Endothelial cell of umbilical vein (primary cell): Measurements from ENCODE around the gene ARHGEF12. TPM values are rescaled to one million over a fixed set of nuclear protein-coding genes. Genes with fewer than 3 reads are reported as not detected.

Source experiments
- BruUV-seq: library from RNA; stranded (reverse); fragments of 400-500 nt; replicated peaks from 2 replicates; lab custom pipeline; 2021; lab: Mats Ljungman, UMichigan
- CTCF ChIA-PET: fragments of 300-600, 350-600 bp; sonication (Branson Sonifier 250); formaldehyde crosslinking; loops from one replicate; lab custom pipeline; 2021; ENCODE audit warnings: antibody characterized with exemption, inconsistent platforms; lab: Charles Lee
- POLR2A ChIA-PET: fragments of 300-600, 350-600 bp; sonication (Branson Sonifier 250); formaldehyde crosslinking; loops from one replicate; lab custom pipeline; 2021; ENCODE audit warnings: antibody characterized with exemption, inconsistent platforms; lab: Charles Lee
- DNase-seq: peaks from one replicate; pipeline ENCODE4 v3.0.0-alpha.2; 2011; ENCODE audit warnings: low read depth, low spot score
- FAIRE-seq: peaks from 2 replicates; lab custom pipeline; 2011; peaks lifted over from hg19 to GRCh38; lab: Jason Lieb, UNC
- H2AFZ ChIP-seq: 2 replicates; pipeline ENCODE4 v1.6.0; 2012; ENCODE audit warnings: low read depth, low read length, control low read depth, inconsistent platforms
- H3K27ac ChIP-seq: 2 replicates; pipeline ENCODE4 v1.5.1; 2011; ENCODE audit warnings: low read depth, mild to moderate bottlenecking, control low read depth, low read length, moderate library complexity; ENCODE audit not compliant: insufficient read depth
- H3K27me3 ChIP-seq, 2 experiments: 2 replicates each; pipeline versions ENCODE4 v1.6.0 to v1.6.1; 2011; ENCODE audit warnings: low read length in 2 of 2, mixed read lengths in 1 of 2; ENCODE audit not compliant: control insufficient read depth in 2 of 2, insufficient read depth in 2 of 2
- H3K36me3 ChIP-seq, 2 experiments: 2 replicates in 1 of 2; 3 replicates in 1 of 2; pipeline ENCODE4 v1.5.1; 2011; ENCODE audit warnings: low read length in 2 of 2, mild to moderate bottlenecking in 1 of 2, moderate library complexity in 1 of 2; ENCODE audit not compliant: control insufficient read depth in 2 of 2, insufficient read depth in 2 of 2; ENCODE audit errors: extremely low read depth in 1 of 2
- H3K4me1 ChIP-seq: 3 replicates; pipeline ENCODE4 v1.5.1; 2011; ENCODE audit warnings: mild to moderate bottlenecking, low read length; ENCODE audit not compliant: control insufficient read depth, insufficient read depth; ENCODE audit errors: extremely low read depth
- H3K4me2 ChIP-seq: 2 replicates; pipeline ENCODE4 v1.6.1; 2011; ENCODE audit warnings: low read length, control low read depth, mixed read lengths; ENCODE audit not compliant: insufficient read depth
- H3K4me3 ChIP-seq, 3 experiments: fragments of 200-600 bp in 1 of 3; sonication (generic), shearing (Covaris generic) in 1 of 3; replicated peaks in 1 of 3; 2 replicates each; pipeline ENCODE4 v1.5.1; 2011 to 2016; ENCODE audit warnings: control low read depth in 3 of 3, low read length in 3 of 3, mild to moderate bottlenecking in 2 of 3, inconsistent platforms in 1 of 3, low read depth in 1 of 3, moderate library complexity in 1 of 3; ENCODE audit not compliant: insufficient read depth in 1 of 3
- H3K79me2 ChIP-seq: 2 replicates; pipeline ENCODE4 v1.6.0; 2012; ENCODE audit warnings: low read length, inconsistent platforms; ENCODE audit not compliant: control insufficient read depth, insufficient read depth
- H3K9ac ChIP-seq: replicated peaks from 2 replicates; pipeline ENCODE3; 2011; ENCODE audit warnings: low read length, control low read depth; ENCODE audit not compliant: insufficient read depth; ENCODE audit errors: extremely low read depth
- H3K9me1 ChIP-seq: replicated peaks from 3 replicates; pipeline ENCODE4 v1.6.0; 2011; ENCODE audit warnings: mild to moderate bottlenecking, low read length; ENCODE audit not compliant: control insufficient read depth, insufficient read depth; ENCODE audit errors: extremely low read depth
- H3K9me3 ChIP-seq: replicated peaks from 2 replicates; pipeline ENCODE4 v1.5.1; 2012; ENCODE audit warnings: low read length, inconsistent platforms; ENCODE audit not compliant: control insufficient read depth, insufficient read depth
- H4K20me1 ChIP-seq: replicated peaks from 2 replicates; pipeline ENCODE3; 2011; ENCODE audit warnings: mild to moderate bottlenecking, low read length; ENCODE audit not compliant: control insufficient read depth, insufficient read depth; ENCODE audit errors: extremely low read depth
- EZH2 ChIP-seq: IDR thresholded peaks from 2 replicates; pipeline ENCODE4 v1.6.1; 2012; ENCODE audit warnings: borderline replicate concordance, low read depth, mild to moderate bottlenecking, moderate library complexity, low read length, inconsistent platforms; ENCODE audit not compliant: severe bottlenecking
- FOS ChIP-seq: IDR thresholded peaks from 2 replicates; pipeline ENCODE4 v1.6.1; 2011; ENCODE audit warnings: mild to moderate bottlenecking, low read length, moderate library complexity, borderline replicate concordance; ENCODE audit not compliant: insufficient read depth
- GATA2 ChIP-seq: IDR thresholded peaks from 2 replicates; pipeline ENCODE4 v1.7.0; 2011; ENCODE audit warnings: low read depth, mild to moderate bottlenecking, moderate library complexity, mixed read lengths, low read length; ENCODE audit not compliant: insufficient read length, insufficient read depth
- JUN ChIP-seq: IDR thresholded peaks from 2 replicates; pipeline ENCODE4 v1.6.1; 2011; ENCODE audit warnings: borderline replicate concordance, low read depth; ENCODE audit not compliant: insufficient read length, insufficient read depth
- MYC ChIP-seq: IDR thresholded peaks from one replicate; pipeline ENCODE4 v1.6.1; 2011; ENCODE audit warnings: mild to moderate bottlenecking, low read depth, low read length
- POLR2A ChIP-seq: IDR thresholded peaks from 2 replicates; pipeline ENCODE4 v1.6.1; 2012; ENCODE audit warnings: low read depth, mild to moderate bottlenecking, control low read depth, low read length
- POLR2AphosphoS5 ChIP-seq: IDR thresholded peaks from 2 replicates; pipeline ENCODE4 v1.6.1; 2012; ENCODE audit warnings: low read depth, mild to moderate bottlenecking, control low read depth, low read length, moderate library complexity; ENCODE audit not compliant: insufficient read depth
- dilution Hi-C: fragments of 300-500 bp; cut with MboI; formaldehyde crosslinking; loops from one replicate; pipeline ENCODE4 v1.15.0; 2019; ENCODE audit warnings: low sequenced_read_pairs; ENCODE audit not compliant: extremely low pct_ligation_motif_present
- intact Hi-C: fragments of 100-400 bp; cut with micrococcal nuclease; formaldehyde crosslinking; loops from one replicate; pipeline ENCODE4 v1.10.0; 2022
- polyA plus RNA-seq, 4 experiments: library from polyadenylated mRNA; depleted of rRNA in 3 of 4; stranded (reverse) in 3 of 4; unstranded in 1 of 4; fragments of >200 nt; gene quantifications; 2 replicates each; pipeline versions ENCODE4 v1.2.1 to v1.2.3, GENCODE V29; 2011 to 2012; ENCODE audit warnings: missing spikeins in 1 of 4
- total RNA-seq: library from RNA; stranded (reverse); gene quantifications from 2 replicates; pipeline ENCODE4 v1.2.3, GENCODE V29; 2021
- TF ChIP-seq, protein P1 (sequence below), 2 donors: IDR thresholded peaks; 1 replicate in 1 of 2; 2 replicates in 1 of 2; pipeline ENCODE4 v1.5.1; 2011; ENCODE audit warnings: low read length in 2 of 2, mild to moderate bottlenecking in 2 of 2, moderate library complexity in 2 of 2, control low read depth in 1 of 2, inconsistent platforms in 1 of 2, low read depth in 1 of 2; ENCODE audit not compliant: insufficient read depth in 1 of 2; ENCODE audit errors: extremely low read depth in 1 of 2
- TF ChIP-seq, protein P2 (sequence below): IDR thresholded peaks from 2 replicates; pipeline ENCODE4 v1.6.1; 2011; ENCODE audit not compliant: insufficient read depth, insufficient read length

Gene ARHGEF12
- total and polyA plus RNA-seq, 2 donors (not counting 3 experiments of a cell fraction or from before 2014, with no cell fraction given) = 20.9 to 125 TPM

DNA sequence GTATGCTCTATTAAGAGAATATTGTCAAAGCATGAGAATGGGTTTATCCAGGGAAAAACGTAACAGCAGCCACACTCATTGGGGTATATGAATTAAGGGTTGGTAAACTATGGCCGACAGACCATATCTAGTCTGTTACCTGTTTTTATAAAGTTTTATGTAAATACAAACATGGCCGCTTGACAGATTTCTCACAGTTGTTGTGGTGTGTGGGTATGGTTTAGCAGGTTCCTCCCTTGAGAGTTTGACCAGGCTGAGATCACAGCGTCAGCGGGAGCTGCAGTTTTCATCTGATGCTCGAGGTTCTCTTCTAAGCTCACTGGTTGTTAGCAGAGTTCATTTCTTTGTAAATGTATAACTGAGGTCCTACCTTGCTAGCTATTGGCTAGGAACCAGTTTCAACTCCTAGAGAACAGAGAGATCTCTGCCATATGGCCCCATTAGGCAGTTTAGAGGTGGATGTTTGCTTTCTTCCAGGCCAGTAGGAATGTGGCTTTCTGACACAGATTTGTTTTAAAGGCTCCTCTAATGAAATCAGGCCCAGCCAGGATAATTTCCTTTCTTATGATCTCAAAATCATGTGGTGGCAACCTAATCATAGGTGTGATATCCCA is 129.8 kb downstream of the ARHGEF12 start:
- no TSS peak for BruUV-seq
- Histone ChIP-seq H3K9ac (no peak overlapping the region), H3K4me1 (no peaks in the 10 kb centered on the region), H3K4me3 (no peak overlapping the region), H3K27ac (no peak overlapping the region), H4K20me1 (no peaks in the 10 kb centered on the region), H2AFZ (no peak overlapping the region), H3K27me3 (no peaks in the 10 kb centered on the region), H3K36me3 (peaks cover 24 to 37% of the 10 kb centered on the region in 2 experiments), H3K4me2 (no peak overlapping the region), H3K9me1 (no peaks in the 10 kb centered on the region), H3K79me2 (no peaks in the 10 kb centered on the region), H3K9me3 (no peaks in the 10 kb centered on the region)
- DNase-seq = no peak
- no peak for FAIRE-seq
- no peak for TF ChIP-seq MYC
- TF ChIP-seq FOS = no peak
- TF ChIP-seq GATA2 = no peak
- no peak for TF ChIP-seq POLR2AphosphoS5
- TF ChIP-seq EZH2 = no peak
- TF ChIP-seq, protein P1, sequence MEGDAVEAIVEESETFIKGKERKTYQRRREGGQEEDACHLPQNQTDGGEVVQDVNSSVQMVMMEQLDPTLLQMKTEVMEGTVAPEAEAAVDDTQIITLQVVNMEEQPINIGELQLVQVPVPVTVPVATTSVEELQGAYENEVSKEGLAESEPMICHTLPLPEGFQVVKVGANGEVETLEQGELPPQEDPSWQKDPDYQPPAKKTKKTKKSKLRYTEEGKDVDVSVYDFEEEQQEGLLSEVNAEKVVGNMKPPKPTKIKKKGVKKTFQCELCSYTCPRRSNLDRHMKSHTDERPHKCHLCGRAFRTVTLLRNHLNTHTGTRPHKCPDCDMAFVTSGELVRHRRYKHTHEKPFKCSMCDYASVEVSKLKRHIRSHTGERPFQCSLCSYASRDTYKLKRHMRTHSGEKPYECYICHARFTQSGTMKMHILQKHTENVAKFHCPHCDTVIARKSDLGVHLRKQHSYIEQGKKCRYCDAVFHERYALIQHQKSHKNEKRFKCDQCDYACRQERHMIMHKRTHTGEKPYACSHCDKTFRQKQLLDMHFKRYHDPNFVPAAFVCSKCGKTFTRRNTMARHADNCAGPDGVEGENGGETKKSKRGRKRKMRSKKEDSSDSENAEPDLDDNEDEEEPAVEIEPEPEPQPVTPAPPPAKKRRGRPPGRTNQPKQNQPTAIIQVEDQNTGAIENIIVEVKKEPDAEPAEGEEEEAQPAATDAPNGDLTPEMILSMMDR (IDR thresholded peaks at IDR 0.05; ENCODE audit: extremely low read depth in 1 of 2, insufficient read depth in 1 of 2, low read depth in 1 of 2, low read length in 2 of 2) = no peak
- TF ChIP-seq, protein P2, sequence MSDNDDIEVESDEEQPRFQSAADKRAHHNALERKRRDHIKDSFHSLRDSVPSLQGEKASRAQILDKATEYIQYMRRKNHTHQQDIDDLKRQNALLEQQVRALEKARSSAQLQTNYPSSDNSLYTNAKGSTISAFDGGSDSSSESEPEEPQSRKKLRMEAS = no peak
- TF ChIP-seq POLR2A = no peak
- no peak for TF ChIP-seq JUN
- dilution Hi-C loops = no loop called here
- ChIA-PET POLR2A (no interaction called here), CTCF (interaction anchor here (1.1 kb wide), 1 partner anchor 130 kb away, joined by 4 read pairs; the partner anchor contains the start of gene ARHGEF12)
- intact Hi-C loops = no loop called here
